ENCODE results near the gene CALY.
"Not testable (repeated sequence)": the region's sequence is repeated elsewhere in the genome, so short reads cannot be mapped to it uniquely, and the experiment has no call there.

The CALY gene

DNA sequence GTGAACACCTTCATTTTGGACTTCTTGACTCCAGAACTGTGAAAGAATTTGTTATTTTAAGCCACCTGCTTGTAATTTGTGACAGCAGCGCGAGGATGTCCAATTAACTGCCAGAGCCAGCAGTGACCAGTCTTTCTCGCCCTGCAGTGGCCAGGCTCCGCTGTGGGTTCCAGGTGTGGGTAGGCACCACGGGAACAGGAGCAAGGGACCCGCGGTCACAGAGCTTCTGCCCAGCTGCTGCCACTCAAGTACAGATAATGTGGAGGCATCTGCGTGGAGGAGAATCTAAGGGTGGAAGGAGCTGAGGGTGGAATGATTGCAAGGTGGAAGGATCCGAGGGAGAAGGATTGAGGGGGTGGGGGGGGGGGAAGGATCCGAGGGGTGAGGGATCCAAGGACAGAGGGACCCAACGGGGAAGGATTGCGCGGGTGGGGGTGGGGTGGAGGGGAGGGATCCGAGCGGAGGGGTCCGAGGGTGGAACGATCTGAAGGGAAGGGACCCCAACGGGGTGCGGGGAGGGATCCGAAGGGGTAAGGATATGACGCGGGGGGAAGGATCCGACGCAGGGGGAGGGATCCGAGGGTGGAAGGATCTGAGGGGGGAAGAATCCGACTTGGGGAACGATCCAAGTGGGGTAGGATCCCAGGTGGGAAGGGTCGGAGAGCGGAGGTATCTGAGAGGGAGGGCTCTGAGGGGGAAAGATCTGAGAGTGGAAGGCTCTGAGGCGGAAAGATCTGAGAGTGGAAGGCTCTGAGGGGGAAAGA is 3.6 kb downstream of the CALY start:
- no peak for DNase-seq (ENCODE audit: low read depth in 4 of 4, low spot score in 1 of 4)

DNA sequence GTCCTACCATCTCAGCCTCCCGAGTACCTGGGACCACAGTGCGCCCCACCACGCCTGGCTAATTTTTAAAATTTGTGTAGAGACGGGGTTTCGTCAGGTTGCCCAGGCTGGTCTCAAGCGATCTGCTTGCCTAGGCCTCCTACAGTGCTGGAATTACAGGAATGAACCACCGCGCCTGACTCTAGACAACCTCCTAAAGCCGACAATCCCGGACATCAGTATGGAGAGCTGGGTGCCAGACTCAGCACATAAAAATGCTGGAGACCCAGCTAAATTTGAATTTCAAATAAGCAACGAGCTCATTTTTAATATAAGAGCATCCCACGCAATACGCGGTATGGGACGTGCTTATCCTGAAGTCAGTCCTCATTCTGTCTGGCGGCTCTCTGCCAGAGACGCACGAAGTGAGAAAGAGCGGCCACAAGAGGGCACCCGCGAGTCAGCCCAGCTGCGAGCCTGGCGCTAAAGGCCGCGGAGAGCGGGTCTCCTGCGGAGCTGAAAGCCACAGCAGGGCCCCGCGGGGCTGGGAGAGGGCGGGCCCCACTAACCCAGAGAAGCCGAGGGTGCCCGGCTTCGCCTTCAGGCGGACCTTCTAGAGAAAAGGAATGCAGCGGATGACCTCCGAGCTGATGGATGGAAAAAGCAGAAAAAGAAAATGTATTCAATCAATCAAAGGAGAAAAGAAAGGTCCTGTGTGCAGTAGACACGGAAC is 7.0 kb downstream of the CALY start:
- peak; percentile 76 to 89 (median 80) for DNase-seq (ENCODE audit: low read depth in 4 of 4, low spot score in 1 of 4)

DNA sequence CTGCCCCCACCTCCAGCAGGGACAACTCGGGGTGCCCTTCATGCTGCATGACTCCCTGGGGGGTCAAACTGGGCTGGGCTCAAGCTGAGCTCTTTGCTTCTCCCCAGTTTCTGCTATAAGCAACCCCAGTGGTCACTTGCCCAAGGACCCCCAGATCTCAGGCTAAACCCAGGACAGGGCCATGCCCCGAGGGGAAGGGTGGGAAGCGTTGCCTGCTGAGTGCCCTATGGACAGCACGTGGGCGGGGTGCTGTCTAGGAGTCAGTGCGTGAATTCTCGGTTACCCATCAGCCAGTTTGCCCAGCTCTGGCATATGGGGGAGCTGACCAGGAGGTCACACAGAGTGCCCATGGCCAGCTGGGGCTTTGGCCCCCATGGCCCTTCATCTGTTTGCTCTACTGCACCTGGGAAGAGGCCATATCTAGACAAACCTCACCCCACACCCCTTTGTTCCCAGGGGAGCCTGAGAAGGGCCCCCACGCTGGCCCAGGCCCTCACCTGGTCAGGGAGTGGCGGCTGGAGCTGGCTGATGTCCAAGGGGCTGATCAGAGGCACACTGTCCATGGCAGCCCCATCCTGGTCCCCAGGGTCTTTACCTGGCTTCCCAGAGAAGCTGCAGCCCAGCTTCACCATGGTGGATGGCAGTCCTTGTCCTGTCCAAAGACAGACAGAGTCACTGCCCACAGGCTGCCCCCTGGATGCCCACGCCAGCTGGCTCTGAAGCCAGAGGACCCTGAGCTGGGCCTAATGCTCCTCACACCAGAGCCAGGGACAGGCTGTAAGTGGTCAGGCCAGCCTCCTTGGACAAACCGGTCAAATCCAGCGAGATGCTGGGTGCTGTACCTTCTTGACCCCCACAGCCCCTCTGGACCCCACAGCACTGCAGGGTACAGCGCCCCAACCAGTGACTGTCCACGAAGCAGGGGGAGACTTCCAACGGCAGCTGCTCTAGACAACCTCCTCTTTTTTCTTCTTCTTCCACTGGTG is 8.0 kb downstream of the CALY start:
- DNase-seq (ENCODE audit: low read depth in 4 of 4, low spot score in 1 of 4), result no peak

DNA sequence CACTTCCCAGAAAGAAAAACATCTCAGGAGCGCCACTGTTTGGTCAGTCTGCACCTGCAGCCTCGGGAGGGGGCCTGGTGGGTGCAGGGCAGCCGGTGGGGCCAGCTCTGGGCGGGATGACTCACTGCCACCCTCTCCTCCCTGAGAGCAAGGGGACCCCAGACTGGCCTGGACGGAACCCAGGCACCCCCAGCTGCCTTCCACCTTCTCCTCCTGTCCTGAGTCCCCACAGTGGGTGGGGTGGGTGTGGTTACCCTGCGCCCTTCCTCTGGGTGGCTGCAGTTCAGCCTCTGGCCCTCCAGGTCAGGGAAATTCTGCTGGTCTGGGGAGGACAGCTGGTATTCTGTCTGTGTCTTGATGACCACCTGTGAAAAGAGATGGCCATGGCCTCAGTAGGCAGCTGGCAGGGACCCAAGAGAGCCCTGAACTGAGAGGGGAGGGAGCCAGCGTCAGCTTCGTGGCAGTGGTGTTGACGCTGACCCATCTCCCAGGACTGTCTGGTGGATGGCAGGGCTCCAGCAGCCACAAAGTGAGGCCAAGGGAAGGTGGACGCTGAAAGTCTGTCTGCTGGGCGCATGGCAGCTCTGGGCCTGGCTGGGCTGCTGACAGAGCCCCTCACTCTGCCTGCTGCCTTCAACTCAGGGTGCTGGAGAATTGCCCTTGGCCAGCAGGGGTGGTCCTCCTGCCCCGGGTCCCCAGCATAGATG is 8.9 kb downstream of the CALY start:
- DNase-seq (ENCODE audit: low read depth in 4 of 4, low spot score in 1 of 4), result no peak

DNA sequence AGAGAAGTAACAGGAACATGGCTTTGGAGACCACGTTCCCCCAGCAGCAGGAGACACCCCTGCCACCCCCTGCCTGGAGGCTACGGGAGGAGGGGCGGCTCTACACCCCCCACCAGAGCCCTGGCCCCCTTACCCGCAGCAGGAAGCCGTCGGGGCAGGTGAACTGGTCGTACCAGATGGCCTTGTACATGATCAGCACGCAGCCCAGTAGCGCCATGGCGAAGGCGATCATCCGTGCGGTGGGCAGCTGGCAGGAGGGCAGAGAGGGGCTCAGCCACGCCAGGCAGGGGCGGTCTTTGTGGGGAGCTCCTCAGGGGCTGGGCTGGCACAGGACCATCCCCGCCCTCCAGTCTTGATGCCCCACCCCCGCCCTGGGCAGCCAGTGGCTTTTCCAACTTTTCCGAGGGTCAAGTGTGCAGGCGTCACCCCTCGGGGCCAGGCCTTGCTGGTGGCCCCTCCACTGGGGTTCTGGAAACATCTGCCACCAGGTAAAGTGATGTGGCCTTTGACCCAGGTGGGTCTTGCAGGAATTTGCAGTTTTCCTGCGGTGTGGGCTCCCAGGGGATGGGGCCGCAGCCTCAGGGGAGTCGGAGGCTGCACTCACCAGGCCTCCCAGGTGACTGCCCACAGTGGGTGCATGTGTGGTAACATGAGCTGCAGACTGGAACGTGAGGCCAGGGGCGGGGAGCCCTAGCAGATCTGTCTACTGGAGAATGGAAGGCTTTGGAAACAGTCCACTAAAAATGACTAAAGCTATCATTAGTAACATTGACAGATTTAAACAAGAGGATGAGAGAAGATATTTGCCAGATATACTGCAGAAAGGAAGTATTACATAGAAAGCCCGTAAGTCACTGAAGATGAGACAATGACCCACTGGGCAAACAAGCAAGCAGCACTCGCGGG is 9.7 kb downstream of the CALY start:
- no peak for DNase-seq (ENCODE audit: low read depth in 4 of 4, low spot score in 1 of 4)

DNA sequence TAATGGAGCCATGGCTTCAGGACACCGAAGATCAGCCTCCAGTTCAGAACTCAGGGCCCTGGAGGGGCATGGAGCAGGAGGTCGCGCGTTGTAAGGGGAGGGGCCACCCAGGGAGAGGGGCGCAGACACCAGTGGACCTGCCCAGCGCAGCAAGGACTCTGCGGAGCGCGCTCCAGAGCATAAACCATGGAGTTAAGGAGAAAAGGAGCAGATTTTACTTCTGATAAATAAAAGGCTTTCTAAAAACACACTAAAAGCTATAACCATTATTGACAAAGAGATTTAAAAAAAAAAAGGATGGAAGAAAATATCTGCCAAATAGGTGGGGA is 10.5 kb downstream of the CALY start:
- no peak for DNase-seq (ENCODE audit: low read depth in 4 of 4, low spot score in 1 of 4)

DNA sequence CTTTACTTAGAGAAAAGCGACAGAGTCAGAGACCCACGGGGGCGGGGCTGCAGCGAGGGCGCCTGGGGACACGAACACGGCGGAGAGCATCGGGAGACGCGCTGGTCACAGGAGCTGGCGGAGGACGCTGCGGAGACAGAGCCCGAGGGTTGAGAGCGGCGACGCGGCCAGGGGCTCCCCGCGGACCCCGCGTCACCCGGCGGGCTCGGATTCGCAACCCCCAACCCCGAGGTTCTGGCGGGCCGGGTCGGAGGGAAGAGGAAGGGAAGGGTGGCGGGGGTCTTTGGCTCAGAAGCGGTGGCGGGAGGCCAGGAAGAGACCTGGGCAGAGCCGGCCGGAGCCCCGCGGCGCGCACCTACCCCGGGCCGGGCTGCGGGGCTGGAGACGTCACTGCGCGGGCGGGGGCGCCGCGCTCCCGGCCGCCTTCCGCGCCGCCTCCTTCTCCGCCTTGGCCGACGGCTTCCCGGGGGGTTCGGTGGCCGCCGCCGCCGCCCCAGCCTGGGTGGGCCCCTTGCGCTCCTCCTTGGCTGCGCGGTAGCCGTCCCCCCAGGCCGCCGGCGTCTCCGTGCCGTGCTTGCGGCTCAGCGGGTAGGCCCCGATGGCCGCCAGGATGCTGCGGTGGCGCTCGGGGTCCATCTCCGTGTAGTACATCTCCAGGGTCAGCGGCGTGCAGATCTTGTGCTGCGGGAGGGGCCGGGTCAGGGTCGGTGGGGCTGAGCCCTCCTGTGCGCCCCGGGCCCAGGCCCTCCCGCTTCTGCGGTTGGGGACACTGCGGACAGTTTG is 11.1 kb downstream of the CALY start:
- DNase-seq (ENCODE audit: low read depth in 4 of 4, low spot score in 1 of 4), result no peak

DNA sequence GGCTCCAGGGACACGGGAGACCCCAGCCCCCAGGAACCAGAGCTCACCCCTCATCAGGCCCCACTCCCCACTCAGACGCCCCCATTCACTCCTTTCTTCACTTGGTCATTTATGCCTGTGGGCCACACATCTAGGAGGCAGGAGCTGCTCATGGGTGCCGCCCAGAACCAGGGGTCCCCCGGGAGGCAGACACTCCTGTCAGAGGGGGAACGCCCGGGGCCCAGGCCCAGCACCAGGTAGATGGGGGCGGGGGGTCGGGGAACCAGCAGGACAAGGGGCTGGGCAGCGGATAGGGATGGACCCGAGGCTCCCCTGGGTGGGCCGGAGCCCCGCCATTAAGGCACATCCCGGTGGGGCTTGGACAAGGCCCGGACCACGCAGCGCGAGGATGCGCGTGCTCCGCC is 11.8 kb downstream of the CALY start:
- no peak for DNase-seq (ENCODE audit: low read depth in 4 of 4, low spot score in 1 of 4)

DNA sequence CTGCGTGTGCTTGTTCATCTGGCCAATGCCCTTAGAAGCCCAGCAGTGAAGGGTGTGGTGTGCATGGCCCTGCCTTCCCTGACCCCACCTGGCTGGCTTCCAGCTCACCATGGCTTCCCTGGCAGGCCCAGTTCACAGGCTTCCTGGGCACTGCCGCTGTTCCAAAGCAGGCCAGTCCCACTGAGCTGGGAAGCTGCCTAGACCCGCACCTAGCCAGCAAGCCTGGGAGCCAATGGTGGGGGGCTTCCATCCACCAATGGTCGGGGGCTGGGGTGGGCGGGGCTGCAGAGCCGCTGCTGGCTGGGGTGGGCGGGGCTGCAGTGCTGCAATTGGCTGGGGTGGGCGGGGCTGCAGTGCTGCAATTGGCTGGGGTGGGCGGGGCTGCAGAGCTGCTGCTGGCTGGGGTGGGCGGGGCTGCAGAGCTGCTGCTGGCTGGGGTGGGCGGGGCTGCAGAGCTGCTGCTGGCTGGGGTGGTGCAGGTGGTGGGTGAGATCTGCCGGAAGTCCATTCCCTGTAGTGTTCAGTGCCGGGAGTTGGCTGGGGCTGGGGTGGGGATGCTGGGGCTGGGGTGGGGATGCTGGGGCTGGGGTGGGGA is 12.4 kb downstream of the CALY start:
- DNase-seq (ENCODE audit: low read depth in 4 of 4, low spot score in 1 of 4), result peak in 1 of 4 experiments; percentile 59

DNA sequence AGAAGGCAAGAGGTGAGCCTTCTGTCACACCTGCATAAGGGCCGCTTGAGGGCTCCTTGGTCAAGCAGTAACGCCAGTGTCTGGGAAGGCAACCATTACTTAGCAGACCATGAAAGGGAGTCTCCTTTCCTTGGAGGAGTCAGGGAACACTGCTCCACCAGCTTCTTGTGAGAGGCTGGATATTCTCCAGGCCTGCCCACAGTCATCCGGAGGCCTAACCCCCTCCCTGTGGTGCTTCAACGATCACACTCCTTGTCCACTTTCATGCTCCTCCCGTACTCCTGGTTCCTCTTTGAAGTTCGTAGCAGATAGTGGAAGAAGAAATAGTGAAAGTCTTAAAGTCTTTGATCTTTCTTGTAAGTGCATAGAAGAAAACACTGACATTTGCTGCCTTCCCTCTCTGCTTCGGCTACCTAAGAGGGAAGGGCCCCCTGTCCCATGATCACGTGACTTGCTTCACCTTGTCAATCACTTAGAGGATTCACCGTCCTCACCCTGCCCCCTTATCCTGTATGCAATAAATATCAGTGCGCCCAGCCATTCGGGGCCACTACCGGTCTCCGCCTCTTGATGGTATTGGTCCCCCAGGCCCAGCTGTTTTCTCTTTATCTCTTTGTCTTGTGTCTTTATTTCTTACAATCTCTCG is 14.5 kb downstream of the CALY start:
- DNase-seq (ENCODE audit: low read depth in 4 of 4, low spot score in 1 of 4), result not testable (repeated sequence)

DNA sequence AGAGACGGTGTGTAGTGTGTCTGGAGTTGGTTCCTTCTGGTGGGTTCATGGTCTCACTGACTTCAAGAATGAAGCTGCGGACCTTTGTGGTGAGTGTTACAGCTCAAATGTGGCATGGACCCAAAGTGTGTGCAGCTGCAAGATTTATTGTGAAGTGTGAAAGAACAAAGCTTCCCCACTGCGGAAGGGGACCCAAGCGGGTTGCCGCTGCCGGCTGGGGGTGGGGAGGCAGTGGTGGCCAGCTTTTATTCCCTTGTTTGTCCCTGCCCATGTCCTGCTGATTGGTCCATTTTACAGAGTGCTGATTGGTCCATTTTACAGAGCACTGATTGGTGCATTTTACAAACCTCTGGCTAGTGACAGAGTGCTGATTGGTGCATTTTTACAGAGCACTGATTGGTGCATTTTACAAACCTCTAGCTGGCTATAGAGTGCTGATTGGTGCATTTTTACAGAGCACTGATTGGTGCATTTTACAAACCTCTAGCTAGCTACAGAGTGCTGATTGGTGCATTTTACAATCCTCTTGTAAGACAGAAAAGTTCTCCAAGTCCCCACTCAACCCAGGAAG is 15.8 kb downstream of the CALY start:
- DNase-seq (ENCODE audit: low read depth in 4 of 4, low spot score in 1 of 4), result not testable (repeated sequence)

DNA sequence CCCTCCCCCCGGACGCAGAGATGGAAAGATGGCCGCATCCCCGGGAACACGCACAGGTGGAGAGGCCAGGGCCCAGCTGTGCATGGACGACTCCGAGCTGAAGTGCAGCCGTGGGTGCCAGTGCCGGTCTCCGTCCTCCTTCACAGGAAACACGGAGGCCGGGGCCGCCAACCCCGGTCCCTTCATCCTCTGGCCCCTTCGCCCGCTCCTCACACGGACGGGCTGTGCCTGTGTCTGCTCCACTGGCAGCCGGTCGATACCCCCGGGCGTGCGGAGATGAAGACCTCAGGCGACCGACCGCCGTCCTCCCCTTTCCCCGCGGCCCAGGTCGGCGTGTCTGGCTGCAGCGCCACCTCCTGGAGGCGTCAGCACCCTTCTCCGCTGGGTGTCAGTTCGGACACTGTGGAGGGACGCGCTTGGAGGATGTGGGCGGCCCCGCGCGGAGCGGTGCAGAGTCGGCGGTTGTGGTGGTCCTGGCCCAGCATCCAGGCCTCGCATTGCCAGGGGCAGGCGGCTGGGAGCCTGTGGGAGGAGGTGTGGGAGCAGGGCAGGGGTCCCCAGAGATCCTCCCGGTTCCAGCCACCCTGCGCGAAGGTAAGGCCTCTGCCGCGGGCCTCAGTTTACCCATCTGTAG is 18.1 kb downstream of the CALY start:
- peak in 3 of 4 experiments; percentile 49 to 51 (median 50) for DNase-seq (ENCODE audit: low read depth in 4 of 4, low spot score in 1 of 4)

DNA sequence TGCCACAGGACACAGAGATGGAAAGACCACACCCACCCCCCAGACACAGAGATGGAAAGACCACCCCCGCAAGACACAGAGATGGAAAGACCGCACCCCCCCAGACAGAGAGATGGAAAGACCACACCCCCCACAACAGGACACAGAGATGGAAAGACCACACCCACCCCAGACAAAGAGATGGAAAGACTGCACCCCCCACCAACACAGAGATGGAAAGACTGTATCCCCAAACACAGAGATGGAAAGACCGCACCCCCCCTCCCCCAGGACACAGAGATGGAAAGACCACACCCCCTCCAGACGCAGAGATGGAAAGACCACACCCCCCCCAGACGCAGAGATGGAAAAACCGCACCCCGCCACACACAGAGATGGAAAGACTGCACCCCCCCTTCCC is 20.0 kb downstream of the CALY start:
- no peak for DNase-seq (ENCODE audit: low read depth in 4 of 4, low spot score in 1 of 4)

DNA sequence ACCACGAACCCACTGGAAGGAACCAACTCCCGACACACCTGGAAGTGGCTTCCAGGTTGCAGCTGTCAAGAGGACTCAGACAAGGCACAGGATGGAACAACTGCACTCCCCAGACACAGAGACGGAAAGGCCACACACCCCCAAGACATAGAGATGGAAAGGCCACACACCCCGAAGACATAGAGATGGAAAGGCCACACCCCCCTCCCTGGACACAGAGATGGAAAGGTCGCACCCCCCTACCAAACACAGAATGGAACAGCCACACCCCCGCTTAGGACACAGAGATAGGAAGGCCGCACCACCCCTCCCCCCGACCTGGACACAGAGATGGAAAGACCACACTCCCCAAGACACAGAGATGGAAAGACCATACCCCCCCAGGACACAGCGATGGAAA is 20.4 kb downstream of the CALY start:
- DNase-seq (ENCODE audit: low read depth in 4 of 4, low spot score in 1 of 4), result no peak

DNA sequence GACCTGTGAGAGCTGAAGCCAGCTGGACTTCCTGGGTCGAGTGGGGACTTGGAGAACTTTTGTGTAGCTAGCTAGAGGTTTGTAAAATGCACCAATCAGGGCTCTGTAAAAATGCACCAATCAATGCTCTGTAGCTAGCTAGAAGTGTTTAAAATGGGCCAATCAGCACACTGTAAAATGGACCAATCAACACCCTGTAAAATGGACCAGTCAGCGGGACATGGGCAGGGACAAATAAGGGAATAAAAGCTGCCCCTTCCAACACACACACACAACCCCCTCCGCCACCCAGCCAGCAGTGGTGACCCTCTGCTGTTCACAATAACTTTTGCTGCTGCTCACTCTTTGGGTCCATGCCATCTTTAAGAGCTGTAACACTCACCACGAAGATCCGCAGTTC is 20.8 kb downstream of the CALY start:
- no peak for DNase-seq (ENCODE audit: low read depth in 4 of 4, low spot score in 1 of 4)

DNA sequence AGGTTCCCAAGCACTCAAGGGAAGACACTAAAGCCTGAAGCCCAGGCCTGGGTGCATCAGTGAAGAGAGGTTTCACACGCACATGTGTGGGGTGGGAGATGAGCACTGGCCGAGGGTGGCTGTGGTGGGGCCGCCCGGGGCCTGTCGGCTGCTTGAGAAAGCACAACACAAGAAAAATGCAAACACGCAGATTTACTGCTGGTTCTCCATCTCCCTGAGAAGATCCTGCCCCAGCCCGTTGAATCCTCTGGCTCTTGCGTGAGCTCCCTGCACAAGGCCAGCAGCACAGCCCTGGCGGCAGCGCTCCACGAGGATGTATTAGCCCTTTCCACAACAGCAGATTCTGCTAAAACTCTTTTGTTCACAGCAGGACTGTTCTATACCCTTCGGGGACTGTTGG is 21.8 kb downstream of the CALY start:
- no peak for DNase-seq (ENCODE audit: low read depth in 4 of 4, low spot score in 1 of 4)

DNA sequence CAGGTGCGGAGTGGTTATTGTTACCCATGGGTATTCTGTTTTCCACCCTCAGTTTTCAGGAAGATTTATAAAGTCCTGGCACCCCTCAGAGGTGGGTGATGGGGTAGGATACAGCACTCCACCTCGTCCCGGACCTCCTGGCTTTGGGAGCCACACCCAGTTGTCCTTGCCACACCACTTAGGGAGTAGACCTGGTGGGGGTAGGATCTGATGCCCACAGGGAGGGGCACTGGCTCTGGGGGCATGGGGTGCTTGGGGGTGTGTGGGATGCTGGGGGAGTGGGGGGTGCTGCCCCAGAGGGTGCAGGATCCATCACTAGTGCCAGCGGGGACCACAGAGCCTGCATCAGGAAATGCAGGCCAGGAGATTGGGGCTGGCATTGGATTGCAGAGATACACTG is 23.5 kb downstream of the CALY start:
- no peak for DNase-seq (ENCODE audit: low read depth in 4 of 4, low spot score in 1 of 4)

DNA sequence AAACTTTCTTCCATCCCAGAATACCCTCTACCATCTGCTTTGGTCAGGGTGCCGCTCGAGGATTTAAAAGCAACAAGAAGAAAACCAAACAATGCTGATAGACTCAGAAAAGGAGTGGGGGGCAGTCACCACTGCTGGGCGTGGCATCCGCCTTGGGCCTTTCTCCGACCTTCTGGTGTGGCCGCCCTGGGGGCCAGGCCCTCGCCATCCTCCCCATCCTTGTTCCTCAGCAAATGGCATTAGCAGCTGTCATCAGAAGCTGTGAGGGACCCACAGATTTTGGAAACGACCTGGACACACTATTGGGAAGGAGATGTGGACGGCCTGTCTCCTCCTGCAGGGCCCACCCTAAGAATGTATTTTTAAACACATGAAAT is 23.9 kb downstream of the CALY start:
- no peak for DNase-seq (ENCODE audit: low read depth in 4 of 4, low spot score in 1 of 4)

Measured in stimulated activated CD4-positive, alpha-beta T cell treated with anti-CD3 and anti-CD28 coated beads, Interleukin-1b, Interleukin-23, amount 100 ng/mL, for 24 hours (primary cell).